HepG2 (cell line): ENCODE results near the gene PPP4R2. TPM values are rescaled to one million over a fixed set of nuclear protein-coding genes. Genes with fewer than 3 reads are reported as not detected.

Experiments
- ATAC-seq: fragments of 200-7000 bp; cut with Tn5 transposase; 3 replicates; pipeline ENCODE4 v1.9.1; 2020; ENCODE audit warnings: mild to moderate bottlenecking, moderate library complexity
- BruUV-seq: library from RNA; stranded (reverse); fragments of 400-500 nt; replicated peaks from 2 replicates; lab custom pipeline; 2021; lab: Mats Ljungman, UMichigan
- CTCF ChIA-PET: fragments of 300-600 bp; formaldehyde crosslinking; extraction: SDS; loops from one replicate; lab custom pipeline; 2021; ENCODE audit warnings: low total read pairs, inconsistent platforms, low intra/inter-chr PET ratio; lab: Yijun Ruan, JAX
- POLR2A ChIA-PET: fragments of 350-600 bp; sonication (Branson Sonifier 250); formaldehyde crosslinking; loops from one replicate; lab custom pipeline; 2020; ENCODE audit warnings: antibody characterized with exemption, inconsistent platforms; lab: Yijun Ruan, JAX
- DNase-seq: peaks from one replicate; pipeline ENCODE4 v3.0.0-alpha.2; 2015; ENCODE audit warnings: low spot score
- FAIRE-seq: peaks from 3 replicates; lab custom pipeline; 2011; peaks lifted over from hg19 to GRCh38; lab: Jason Lieb, UNC
- H2AFZ ChIP-seq: one replicate; pipeline ENCODE4 v1.6.1; 2011; ENCODE audit warnings: low read length, inconsistent platforms
- H3K27ac ChIP-seq: fragments of 300-600 bp; 3 replicates; pipeline ENCODE4 v1.8.0; 2011; ENCODE audit warnings: mixed run types, mild to moderate bottlenecking, mixed read lengths, low read length, inconsistent platforms; ENCODE audit not compliant: insufficient read depth; ENCODE audit errors: extremely low read length
- H3K27me3 ChIP-seq, 2 experiments: fragments of 200-600 bp in 1 of 2; 2 replicates in 1 of 2; 3 replicates in 1 of 2; pipeline versions ENCODE4 v1.6.0 to v1.8.0; 2011; ENCODE audit warnings: low read length in 2 of 2, mild to moderate bottlenecking in 2 of 2, moderate library complexity in 2 of 2, inconsistent platforms in 1 of 2; ENCODE audit not compliant: insufficient read depth in 2 of 2, control insufficient read depth in 1 of 2
- H3K36me3 ChIP-seq, 2 experiments: fragments of 200-600 bp in 1 of 2; replicated peaks in 1 of 2; 2 replicates in 1 of 2; 3 replicates in 1 of 2; pipeline versions ENCODE4 v1.5.1 to v1.8.0; 2011; ENCODE audit warnings: low read length in 2 of 2, inconsistent platforms in 1 of 2; ENCODE audit not compliant: insufficient read depth in 2 of 2, control insufficient read depth in 1 of 2
- H3K4me1 ChIP-seq: 2 replicates; pipeline ENCODE4 v1.5.1; 2012; ENCODE audit warnings: low read length, inconsistent platforms; ENCODE audit not compliant: insufficient read depth
- H3K4me2 ChIP-seq: 2 replicates; pipeline ENCODE4 v1.6.0; 2011; ENCODE audit warnings: low read depth, low read length, inconsistent platforms
- H3K4me3 ChIP-seq, 3 experiments: fragments of 200-600 bp in 1 of 3; sonication (generic), shearing (Covaris generic) in 1 of 3; replicated peaks in 1 of 3; 2 replicates each; pipeline ENCODE4 v1.5.1; 2011 to 2016; ENCODE audit warnings: low read length in 3 of 3, inconsistent platforms in 2 of 3, low read depth in 2 of 3, mild to moderate bottlenecking in 2 of 3, control low read depth in 1 of 3, mixed read lengths in 1 of 3; ENCODE audit not compliant: insufficient read depth in 1 of 3
- H3K79me2 ChIP-seq: one replicate; pipeline ENCODE4 v1.6.1; 2011; ENCODE audit warnings: low read length, inconsistent platforms; ENCODE audit not compliant: insufficient read depth
- H3K9ac ChIP-seq: 2 replicates; pipeline ENCODE4 v1.6.0; 2011; ENCODE audit warnings: mild to moderate bottlenecking, low read depth, low read length, inconsistent platforms; ENCODE audit not compliant: insufficient read depth
- H3K9me3 ChIP-seq: 2 replicates; pipeline ENCODE4 v1.5.1; 2012; ENCODE audit warnings: mild to moderate bottlenecking, low read length
- H4K20me1 ChIP-seq: 2 replicates; pipeline ENCODE4 v1.6.0; 2011; ENCODE audit warnings: inconsistent platforms, mild to moderate bottlenecking, low read length, moderate library complexity; ENCODE audit not compliant: insufficient read depth
- ATM ChIP-seq: fragments of 450-650 bp; IDR thresholded peaks from 2 replicates; pipeline ENCODE4 v1.7.1; 2017; ENCODE audit warnings: mild to moderate bottlenecking, borderline replicate concordance
- CEBPG ChIP-seq: IDR thresholded peaks from 2 replicates; pipeline ENCODE4 v1.6.1; 2016
- DPF2 ChIP-seq: sonication (generic); formaldehyde crosslinking; IDR thresholded peaks from 2 replicates; pipeline ENCODE4 v1.4.0; 2020; ENCODE audit warnings: mild to moderate bottlenecking, low read depth, missing genetic modification reagents, borderline replicate concordance
- GABPB1 ChIP-seq: IDR thresholded peaks from 2 replicates; pipeline ENCODE4 v1.6.1; 2016; ENCODE audit warnings: mild to moderate bottlenecking, missing genetic modification reagents, moderate library complexity, missing compliant biosample characterization
- HCFC1 ChIP-seq: fragments of 150-350 bp; IDR thresholded peaks from 2 replicates; pipeline ENCODE4 v1.6.1; 2014; ENCODE audit warnings: low read depth, low read length
- HIVEP1 ChIP-seq: sonication (generic); formaldehyde crosslinking; IDR thresholded peaks from 2 replicates; pipeline ENCODE4 v1.4.0; 2020; ENCODE audit warnings: mild to moderate bottlenecking, missing genetic modification reagents
- HOXA7 ChIP-seq: sonication (generic); formaldehyde crosslinking; IDR thresholded peaks from 2 replicates; pipeline ENCODE4 v1.8.1; 2022; ENCODE audit warnings: mild to moderate bottlenecking, missing genetic modification reagents, moderate library complexity
- IRF2 ChIP-seq: IDR thresholded peaks from 2 replicates; pipeline ENCODE4 v1.6.1; 2018; ENCODE audit warnings: missing genetic modification reagents, missing compliant biosample characterization
- KLF16 ChIP-seq, 2 experiments: sonication (generic) in 1 of 2; formaldehyde crosslinking in 1 of 2; IDR thresholded peaks; 2 replicates each; pipeline versions ENCODE4 v1.6.1 to v1.8.0; 2016 to 2023; ENCODE audit warnings: missing genetic modification reagents in 2 of 2, missing compliant biosample characterization in 1 of 2
- MAZ ChIP-seq, 2 experiments: sonication (generic) in 1 of 2; formaldehyde crosslinking in 1 of 2; IDR thresholded peaks; 2 replicates each; pipeline versions ENCODE4 v1.5.0 to v1.6.1; 2012 to 2020; ENCODE audit warnings: low read depth in 2 of 2, mild to moderate bottlenecking in 2 of 2, borderline replicate concordance in 1 of 2, improper control_type of control experiment in 1 of 2, low read length in 1 of 2, missing genetic modification reagents in 1 of 2, moderate library complexity in 1 of 2
- NR1H2 ChIP-seq: sonication (generic); formaldehyde crosslinking; IDR thresholded peaks from 2 replicates; pipeline ENCODE4 v1.8.1; 2022; ENCODE audit warnings: low read depth, missing genetic modification reagents, borderline replicate concordance
- SKIL ChIP-seq: sonication (generic); formaldehyde crosslinking; IDR thresholded peaks from 2 replicates; pipeline ENCODE4 v1.8.0; 2022; ENCODE audit warnings: missing genetic modification reagents, mild to moderate bottlenecking, moderate library complexity, borderline replicate concordance
- TAF1 ChIP-seq: sonication (generic); formaldehyde crosslinking; IDR thresholded peaks from 2 replicates; pipeline ENCODE4 v1.4.0; 2020; ENCODE audit warnings: missing genetic modification reagents
- TERF1 ChIP-seq: sonication (generic); formaldehyde crosslinking; IDR thresholded peaks from 2 replicates; pipeline ENCODE4 v1.8.0; 2022; ENCODE audit warnings: mild to moderate bottlenecking, missing genetic modification reagents, moderate library complexity
- TFDP1 ChIP-seq: IDR thresholded peaks from 2 replicates; pipeline ENCODE4 v1.6.1; 2016; ENCODE audit warnings: missing compliant biosample characterization, missing genetic modification reagents, borderline replicate concordance
- ZFP1 ChIP-seq: IDR thresholded peaks from 2 replicates; pipeline ENCODE4 v1.6.1; 2016
- ZNF275 ChIP-seq: sonication (generic); formaldehyde crosslinking; IDR thresholded peaks from 2 replicates; pipeline ENCODE4 v1.8.0; 2022; ENCODE audit warnings: missing genetic modification reagents, mild to moderate bottlenecking, inconsistent platforms, borderline replicate concordance
- ZNF841 ChIP-seq: sonication (generic); formaldehyde crosslinking; IDR thresholded peaks from 2 replicates; pipeline ENCODE4 v1.8.1; 2023; ENCODE audit warnings: missing genetic modification reagents, borderline replicate concordance
- WGBS: methylation state at CpG from one replicate; pipeline ENCODE4 v1.1.6; 2017; ENCODE audit warnings: low lambda C conversion rate; 5-methylcytosine and 5-hydroxymethylcytosine counted together
- in situ Hi-C: cut with HindIII; loops from 2 replicates; pipeline ENCODE4 v1.10.0; 2017; ENCODE audit warnings: low pct_unique_long_range_greater_than_20kb; ENCODE audit not compliant: extremely low pct_ligation_motif_present
- intact Hi-C: fragments of 100-400 bp; cut with micrococcal nuclease; formaldehyde crosslinking; loops from one replicate; pipeline ENCODE4 v1.10.0; 2022; ENCODE audit not compliant: unreplicated experiment
- polyA plus RNA-seq, 8 experiments: library from polyadenylated mRNA; depleted of rRNA in 3 of 8; stranded (reverse) in 7 of 8; unstranded in 1 of 8; fragments of >200 nt; fragmentation: Illumina TruSeq in 4 of 8; extraction: Trizol in 4 of 8; gene quantifications; 2 replicates each; pipeline versions ENCODE4 v1.2.1 to v1.2.3, GENCODE V29; 2011 to 2016; ENCODE audit warnings: low read depth in 4 of 8, missing spikeins in 1 of 8, mixed read lengths in 1 of 8; ENCODE audit not compliant: insufficient read depth in 1 of 8
- total RNA-seq, 5 experiments: library from RNA; depleted of rRNA; stranded (reverse); fragments of >200 nt; fragmentation: Illumina TruSeq; extraction: Trizol; gene quantifications; 2 replicates each; pipeline ENCODE4 v1.2.3, GENCODE V29; 2016; ENCODE audit warnings: low read depth in 1 of 5

PPP4R2 gene
- total and polyA plus RNA-seq, 2 of the 13 experiments (the other 11 are each of a cell fraction or from before 2014, with no cell fraction given), result 22.3 to 161 TPM

DNA sequence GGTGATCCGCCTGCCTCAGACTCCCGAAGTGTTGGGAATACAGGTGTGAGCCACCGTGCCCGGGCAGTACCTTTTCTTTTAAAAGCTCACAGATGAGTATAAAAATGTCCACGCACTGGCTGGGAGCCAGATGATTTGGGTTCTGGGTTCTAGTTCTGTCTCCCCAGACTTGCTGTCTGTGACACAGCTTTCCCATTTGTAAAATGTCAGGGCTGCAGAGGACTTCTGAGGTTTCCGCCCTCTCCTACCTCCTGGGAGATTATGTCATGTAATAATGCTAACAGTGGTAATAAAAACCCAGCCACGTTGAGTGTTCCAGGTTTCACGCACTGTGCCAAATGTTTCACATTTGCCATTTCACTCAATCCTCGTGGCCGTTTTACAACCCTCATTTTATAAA is 1.3 kb upstream of the PPP4R2 start (continued):
- TF ChIP-seq SKIL (CRISPR knock-in tag) (no peak), TERF1 (no peak), HOXA7 (CRISPR knock-in tag) (no peak), GABPB1 (CRISPR knock-in tag) (no peak)
- TF ChIP-seq, all 625 proteins: peak for 0

- Histone ChIP-seq H3K27ac (peak overlapping the region; percentile 89), H3K79me2 (peaks cover 40% of the 10 kb centered on the region), H3K4me3 (peak overlapping the region; percentile 80 to 99 (median 94)), H3K9ac (peak overlapping the region; percentile 93), H3K36me3 (peaks cover 3 to 9% of the 10 kb centered on the region in 2 experiments; a peak in 4 of 5 replicates), H3K4me2 (peak overlapping the region; percentile 86), H3K4me1 (peaks cover 40% of the 10 kb centered on the region), H3K27me3 (no peaks in the 10 kb centered on the region; a peak in 1 of 5 replicates), H4K20me1 (peaks cover 40% of the 10 kb centered on the region), H2AFZ (peak overlapping the region; percentile 70), H3K9me3 (no peaks in the 10 kb centered on the region)
- CTCF ChIA-PET, result interaction anchor here (3.9 kb wide), 1 partner anchor 57 kb away, joined by 31 read pairs; no protein-coding TSS in a partner anchor
- 85% methylated on average over 20 of the region's 20 CpGs for WGBS
- POLR2A ChIA-PET, result interaction anchor here (0.6 to 2.6 kb wide), 8 partner anchors 13 to 63 kb away, joined by 3 to 26 read pairs (median 5); no protein-coding TSS in a partner anchor
- intact Hi-C loops, result loop anchor here (2.0 to 5.0 kb wide), 4 partner anchors 29 to 109 kb away; partner anchors contain the start of gene GXYLT2
- no peak for DNase-seq
- no peak for ATAC-seq
- in situ Hi-C loops, result no loop called here
- BruUV-seq, result TSS peak; percentile 90
- FAIRE-seq, result no peak
- TF ChIP-seq ZFP1 (CRISPR knock-in tag), result no peak
- no peak for TF ChIP-seq DPF2 (CRISPR knock-in tag)
- no peak for TF ChIP-seq HCFC1
- no peak for TF ChIP-seq KLF16 (CRISPR knock-in tag; IDR thresholded peaks at IDR 0.05)
- no peak for TF ChIP-seq ATM
- no peak for TF ChIP-seq NR1H2 (CRISPR knock-in tag)
- TF ChIP-seq TFDP1, result no peak
- TF ChIP-seq TAF1 (CRISPR knock-in tag), result no peak
- no peak for TF ChIP-seq CEBPG (CRISPR knock-in tag)
- no peak for TF ChIP-seq ZNF841 (CRISPR knock-in tag)
- TF ChIP-seq IRF2, result no peak
- TF ChIP-seq MAZ (IDR thresholded peaks at IDR 0.05; ENCODE audit: borderline replicate concordance, low read depth, low read length), result no peak
- no peak for TF ChIP-seq MAZ (CRISPR knock-in tag; IDR thresholded peaks at IDR 0.05; ENCODE audit: low read depth)
- 0 out of 2 replicates have a peak, but pooled peaks have one; percentile 56 for TF ChIP-seq HIVEP1 (CRISPR knock-in tag)
- no peak for TF ChIP-seq ZNF275
These were observed 514 bp upstream of the PPP4R2 start for GRCh38 chr3:72996121-72996472.
